Astrocyte (in vitro differentiated cells and primary cell): ENCODE results near the gene SYCN. TPM values are rescaled to one million over a fixed set of nuclear protein-coding genes. Genes with fewer than 3 reads are reported as not detected.

ENCODE experiments used
- DNase-seq: peaks from one replicate; pipeline ENCODE4 v3.0.0-alpha.2; 2010; ENCODE audit warnings: low read depth
- FAIRE-seq: peaks from 2 replicates; lab custom pipeline; 2011; peaks lifted over from hg19 to GRCh38; lab: Jason Lieb, UNC
- H2AFZ ChIP-seq: 2 replicates; pipeline ENCODE4 v1.6.0; 2012; ENCODE audit warnings: low read depth, low read length, inconsistent platforms
- H3K27ac ChIP-seq: 2 replicates; pipeline ENCODE4 v1.5.1; 2011; ENCODE audit warnings: low read depth, low read length, inconsistent platforms
- H3K27me3 ChIP-seq: 2 replicates; pipeline ENCODE4 v1.6.0; 2011; ENCODE audit warnings: low read length, inconsistent platforms; ENCODE audit not compliant: insufficient read depth
- H3K36me3 ChIP-seq: 2 replicates; pipeline ENCODE4 v1.5.1; 2011; ENCODE audit warnings: low read length, inconsistent platforms; ENCODE audit not compliant: insufficient read depth
- H3K4me1 ChIP-seq: 2 replicates; pipeline ENCODE4 v1.5.1; 2011; ENCODE audit warnings: low read length, inconsistent platforms; ENCODE audit not compliant: insufficient read depth
- H3K4me2 ChIP-seq: 2 replicates; pipeline ENCODE4 v1.6.0; 2012; ENCODE audit warnings: low read length, inconsistent platforms
- H3K4me3 ChIP-seq: 2 replicates; pipeline ENCODE4 v1.5.1; 2011; ENCODE audit warnings: low read depth, mild to moderate bottlenecking, low read length, inconsistent platforms; ENCODE audit not compliant: insufficient read depth
- H3K79me2 ChIP-seq: 2 replicates; pipeline ENCODE4 v1.6.0; 2012; ENCODE audit warnings: mild to moderate bottlenecking, low read length, inconsistent platforms; ENCODE audit not compliant: insufficient read depth
- H3K9ac ChIP-seq: 2 replicates; pipeline ENCODE4 v1.6.0; 2012; ENCODE audit warnings: mild to moderate bottlenecking, low read length, inconsistent platforms
- H3K9me3 ChIP-seq: 2 replicates; pipeline ENCODE4 v1.5.1; 2012; ENCODE audit warnings: low read depth, mild to moderate bottlenecking, low read length, inconsistent platforms; ENCODE audit not compliant: insufficient read depth
- H4K20me1 ChIP-seq: 2 replicates; pipeline ENCODE4 v1.6.0; 2012; ENCODE audit warnings: low read length, inconsistent platforms; ENCODE audit not compliant: insufficient read depth
- H3K27ac Mint-ChIP-seq: one replicate; pipeline ENCODE4 v1.8.0; 2021; ENCODE audit warnings: mild to moderate bottlenecking, mixed read lengths; ENCODE audit not compliant: unreplicated experiment
- H3K27me3 Mint-ChIP-seq: one replicate; pipeline ENCODE4 v1.8.0; 2021; ENCODE audit warnings: low read depth, mixed read lengths; ENCODE audit not compliant: unreplicated experiment
- H3K36me3 Mint-ChIP-seq: one replicate; pipeline ENCODE4 v1.8.0; 2021; ENCODE audit warnings: low read depth, mixed read lengths; ENCODE audit not compliant: unreplicated experiment
- H3K4me1 Mint-ChIP-seq: one replicate; pipeline ENCODE4 v1.8.0; 2021; ENCODE audit warnings: low read depth, mixed read lengths; ENCODE audit not compliant: unreplicated experiment
- H3K4me3 Mint-ChIP-seq: one replicate; pipeline ENCODE4 v1.8.0; 2021; ENCODE audit warnings: mild to moderate bottlenecking, moderate library complexity, mixed read lengths; ENCODE audit not compliant: unreplicated experiment
- H3K9me3 Mint-ChIP-seq: one replicate; pipeline ENCODE4 v1.8.0; 2021; ENCODE audit warnings: mild to moderate bottlenecking, mixed read lengths; ENCODE audit not compliant: unreplicated experiment
- EZH2 ChIP-seq: IDR thresholded peaks from 2 replicates; pipeline ENCODE4 v1.6.1; 2012; ENCODE audit warnings: mild to moderate bottlenecking, low read length, inconsistent platforms; ENCODE audit not compliant: insufficient read depth
- total RNA-seq: library from RNA; stranded (reverse); gene quantifications from 2 replicates; pipeline ENCODE4 v1.2.1, GENCODE V29; 2021
- TF ChIP-seq, protein P1 (sequence below): IDR thresholded peaks from 2 replicates; pipeline ENCODE4 v1.5.1; 2011; ENCODE audit warnings: low read depth, mild to moderate bottlenecking, inconsistent platforms, low read length, moderate library complexity; ENCODE audit not compliant: insufficient read depth

SYCN gene
- total RNA-seq, 1 donor from 2014 or later = not detected

GRCh38 chr19:39168258-39169142 lies 35.6 kb downstream of the SYCN start:
- H3K4me3 Mint-ChIP-seq = no peak overlapping the region
- FAIRE-seq = no peak
- H3K9ac ChIP-seq = no peak overlapping the region

DNA sequence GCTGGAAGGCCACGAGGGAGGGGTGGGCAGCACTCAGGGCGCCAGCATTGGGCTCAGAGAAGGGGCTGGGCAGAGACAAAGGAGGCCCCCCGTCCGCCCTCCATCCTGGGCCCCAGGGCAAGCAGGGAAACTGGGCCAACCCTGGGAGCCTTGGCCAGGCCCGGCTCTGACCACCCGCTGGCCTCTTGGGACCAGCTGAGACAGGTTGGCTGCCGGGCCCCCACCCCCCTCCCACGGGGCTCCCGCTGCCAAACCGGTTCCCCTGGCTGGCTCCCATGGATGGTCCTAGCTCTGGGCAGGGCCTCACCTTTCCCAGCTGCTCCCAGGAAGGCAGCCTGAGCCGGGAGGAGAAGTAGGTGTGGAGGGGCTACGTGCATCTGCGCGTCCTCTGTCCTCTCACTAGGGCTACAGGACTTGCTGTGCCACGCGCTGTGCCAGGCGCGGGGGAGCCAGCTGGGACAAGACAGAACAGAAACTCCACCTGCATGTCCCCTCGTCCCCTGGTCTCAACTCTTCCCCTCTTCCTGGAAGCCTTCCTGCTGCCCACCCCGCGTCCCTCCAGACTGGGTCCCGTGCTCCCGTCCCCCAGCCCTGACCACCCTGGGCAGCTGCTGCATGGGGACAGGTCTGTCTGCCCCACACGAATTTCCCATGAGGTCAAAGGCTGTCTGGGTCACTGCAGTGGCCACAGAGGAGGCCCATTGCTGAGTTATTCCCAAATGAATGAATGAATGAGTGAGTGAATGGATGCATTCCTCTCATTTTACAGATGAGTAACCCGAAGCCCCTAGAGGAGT lies 36.4 kb downstream of the SYCN start:
- no peaks in the 10 kb centered on the region for H3K9me3 ChIP-seq
- H3K79me2 ChIP-seq = peaks cover 28% of the 10 kb centered on the region
- H3K4me3 ChIP-seq = no peak overlapping the region
- FAIRE-seq (no peak), DNase-seq (no peak)
- no peaks in the 10 kb centered on the region for H3K27me3 Mint-ChIP-seq
- no peak overlapping the region for H3K27ac Mint-ChIP-seq
- peaks cover 62% of the 10 kb centered on the region for H4K20me1 ChIP-seq
- no peaks in the 10 kb centered on the region for H3K4me1 ChIP-seq
- TF ChIP-seq EZH2 = no peak
- TF ChIP-seq, protein P1, sequence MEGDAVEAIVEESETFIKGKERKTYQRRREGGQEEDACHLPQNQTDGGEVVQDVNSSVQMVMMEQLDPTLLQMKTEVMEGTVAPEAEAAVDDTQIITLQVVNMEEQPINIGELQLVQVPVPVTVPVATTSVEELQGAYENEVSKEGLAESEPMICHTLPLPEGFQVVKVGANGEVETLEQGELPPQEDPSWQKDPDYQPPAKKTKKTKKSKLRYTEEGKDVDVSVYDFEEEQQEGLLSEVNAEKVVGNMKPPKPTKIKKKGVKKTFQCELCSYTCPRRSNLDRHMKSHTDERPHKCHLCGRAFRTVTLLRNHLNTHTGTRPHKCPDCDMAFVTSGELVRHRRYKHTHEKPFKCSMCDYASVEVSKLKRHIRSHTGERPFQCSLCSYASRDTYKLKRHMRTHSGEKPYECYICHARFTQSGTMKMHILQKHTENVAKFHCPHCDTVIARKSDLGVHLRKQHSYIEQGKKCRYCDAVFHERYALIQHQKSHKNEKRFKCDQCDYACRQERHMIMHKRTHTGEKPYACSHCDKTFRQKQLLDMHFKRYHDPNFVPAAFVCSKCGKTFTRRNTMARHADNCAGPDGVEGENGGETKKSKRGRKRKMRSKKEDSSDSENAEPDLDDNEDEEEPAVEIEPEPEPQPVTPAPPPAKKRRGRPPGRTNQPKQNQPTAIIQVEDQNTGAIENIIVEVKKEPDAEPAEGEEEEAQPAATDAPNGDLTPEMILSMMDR = no peak
- H3K4me3 Mint-ChIP-seq = no peak overlapping the region
- H3K36me3 Mint-ChIP-seq = peaks cover 3% of the 10 kb centered on the region
- H3K4me2 ChIP-seq = no peak overlapping the region
- no peaks in the 10 kb centered on the region for H3K27me3 ChIP-seq
- no peaks in the 10 kb centered on the region for H3K36me3 ChIP-seq
- peaks cover 1% of the 10 kb centered on the region for H3K4me1 Mint-ChIP-seq
- H2AFZ ChIP-seq = no peak overlapping the region
- no peak overlapping the region for H3K9ac ChIP-seq
- H3K9me3 Mint-ChIP-seq = no peaks in the 10 kb centered on the region
- H3K27ac ChIP-seq = no peak overlapping the region

More at GRCh38 chr19:39168258-39169142, 35.6 kb downstream of the SYCN start:
- TF ChIP-seq EZH2 = no peak
- TF ChIP-seq, protein P1 = no peak
- no peaks in the 10 kb centered on the region for H3K36me3 ChIP-seq
- H2AFZ ChIP-seq = no peak overlapping the region
- H3K4me3 ChIP-seq = no peak overlapping the region
- no peaks in the 10 kb centered on the region for H3K27me3 ChIP-seq
- H3K4me1 ChIP-seq = no peaks in the 10 kb centered on the region
- H3K27ac ChIP-seq = no peak overlapping the region
- Mint-ChIP-seq H3K36me3 (peaks cover 3% of the 10 kb centered on the region), H3K4me1 (no peaks in the 10 kb centered on the region), H3K9me3 (no peaks in the 10 kb centered on the region), H3K27me3 (no peaks in the 10 kb centered on the region), H3K27ac (no peak overlapping the region)
- H3K9me3 ChIP-seq = no peaks in the 10 kb centered on the region
- no peak for DNase-seq
- peaks cover 53% of the 10 kb centered on the region for H4K20me1 ChIP-seq
- peaks cover 22% of the 10 kb centered on the region for H3K79me2 ChIP-seq
- no peak overlapping the region for H3K4me2 ChIP-seq
